Epithelial cell of esophagus (primary cell): ENCODE measurements around the gene ANP32D.
A peak's percentile ranks its signal among the peaks of the same experiment; 100 is the strongest.
"Not testable (repeated sequence)": the region's sequence is repeated elsewhere in the genome, so short reads cannot be mapped to it uniquely, and the experiment has no call there.

Experiments used
- DNase-seq: peaks from one replicate; pipeline ENCODE4 v3.0.0; 2010; ENCODE audit warnings: low read depth
- H3K4me3 ChIP-seq: 2 replicates; pipeline ENCODE4 v1.5.1; 2011; ENCODE audit warnings: mild to moderate bottlenecking, low read length, control low read depth
- CTCF ChIP-seq: IDR thresholded peaks from 2 replicates; pipeline ENCODE4 v1.5.1; 2011; ENCODE audit warnings: low read depth, mild to moderate bottlenecking, low read length, control low read depth, inconsistent platforms; ENCODE audit not compliant: insufficient read depth; ENCODE audit errors: missing control alignments

ANP32D gene

GRCh38 chr12:48473061-48473460, 702 bp downstream of the ANP32D start:
- no peak for TF ChIP-seq CTCF

GRCh38 chr12:48474497-48474896, 2.1 kb downstream of the ANP32D start:
- not testable (repeated sequence) for DNase-seq, H3K4me3 ChIP-seq

More at GRCh38 chr12:48473061-48473460, 702 bp downstream of the ANP32D start:
- no peak for DNase-seq
- no peak overlapping the region for H3K4me3 ChIP-seq

DNA sequence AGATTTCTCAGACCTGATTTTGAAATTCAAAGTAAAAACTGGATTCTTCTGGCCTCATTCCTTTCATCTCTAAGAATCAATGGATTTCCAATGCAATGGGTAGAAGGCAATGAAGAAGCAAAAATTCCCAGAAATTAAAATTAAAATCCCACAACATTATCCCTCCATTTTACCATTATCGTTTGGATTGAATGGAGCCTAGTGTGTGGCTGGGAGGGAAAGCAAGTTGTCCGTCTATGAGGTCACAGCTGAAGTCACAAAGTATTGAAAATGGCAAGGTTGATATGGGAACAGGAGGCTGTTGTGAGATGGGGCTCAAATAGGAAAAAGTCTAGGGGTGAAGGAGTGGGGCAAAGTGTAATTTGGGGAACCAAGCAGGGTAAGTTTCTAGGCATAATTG, 9.8 kb downstream of the ANP32D start, which contains the start of gene C12orf54:
Gene C12orf54, plus strand, starts transcription at position 301 of the 400 bp plus-strand sequence. CDS start 799 bp downstream, outside the sequence.
- H3K4me3 ChIP-seq: no peak within 1 kb of the TSS
- no peak for TF ChIP-seq CTCF
- no peak for DNase-seq

DNA sequence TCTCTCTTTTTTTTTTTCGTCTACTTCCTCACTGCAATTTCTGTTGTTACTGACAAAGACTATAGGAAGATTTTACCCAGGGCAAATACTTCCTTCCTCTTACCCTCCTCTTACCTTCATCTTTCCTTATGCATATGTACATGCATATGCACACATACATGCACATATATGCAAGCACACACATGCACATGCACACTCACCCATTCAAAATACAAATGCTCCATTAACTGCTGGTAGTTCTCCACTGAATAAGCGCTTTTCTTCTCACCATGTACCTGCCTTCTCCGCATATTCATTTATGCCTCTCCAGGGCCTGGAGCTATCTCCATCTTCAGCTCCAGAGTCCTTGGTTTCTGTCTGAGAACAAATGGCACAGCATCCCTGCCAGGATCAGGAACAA, 10.6 kb downstream of the ANP32D start:
- no peak for TF ChIP-seq CTCF
- H3K4me3 ChIP-seq: no peak overlapping the region
- no peak for DNase-seq

GRCh38 chr12:48486261-48486660, 13.9 kb downstream of the ANP32D start:
- no peak for TF ChIP-seq CTCF
- peak; percentile 89 for DNase-seq
- peak overlapping the region; percentile 12 for H3K4me3 ChIP-seq

GRCh38 chr12:48486679-48487078, 14.3 kb downstream of the ANP32D start:
- peak overlapping the region; percentile 12 for H3K4me3 ChIP-seq
- DNase-seq: peak; percentile 94
- TF ChIP-seq CTCF: no peak

- TF ChIP-seq CTCF: no peak
- peak overlapping the region; percentile 23 for H3K4me3 ChIP-seq
- DNase-seq: peak; percentile 96
Measured at GRCh38 chr12:48489012-48489411, 16.7 kb downstream of the ANP32D start.

GRCh38 chr12:48489456-48489855, 17.1 kb downstream of the ANP32D start:
- H3K4me3 ChIP-seq: peak overlapping the region; percentile 21

DNA sequence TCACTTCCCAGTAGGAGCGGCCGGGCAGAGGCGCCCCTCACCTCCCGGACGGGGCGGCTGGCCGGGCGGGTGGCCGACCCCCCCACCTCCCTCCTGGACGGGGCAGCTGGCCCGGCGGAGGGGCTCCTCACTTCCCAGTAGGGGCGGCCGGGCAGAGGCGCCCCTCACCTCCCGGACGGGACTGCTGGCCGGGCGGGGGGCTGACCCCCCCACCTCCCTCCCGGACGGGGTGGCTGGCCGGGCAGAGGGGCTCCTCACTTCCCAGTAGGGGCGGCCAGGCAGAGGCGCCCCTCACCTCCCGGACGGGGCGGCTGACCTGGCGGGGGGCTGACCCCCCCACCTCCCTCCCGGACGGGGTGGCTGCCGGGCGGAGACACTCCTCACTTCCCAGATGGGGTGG, 27.9 kb downstream of the ANP32D start:
- not testable (repeated sequence) for DNase-seq, H3K4me3 ChIP-seq

More at GRCh38 chr12:48489456-48489855, 17.1 kb downstream of the ANP32D start:
- DNase-seq: peak; percentile 69

GRCh38 chr12:48506836-48507235, 34.5 kb downstream of the ANP32D start:
- H3K4me3 ChIP-seq, DNase-seq: not testable (repeated sequence)
